MCF 10A (cell line): Measurements from ENCODE around the gene CAPZA1. TPM values are rescaled to one million over a fixed set of nuclear protein-coding genes. Genes with fewer than 3 reads are reported as not detected.

ENCODE experiments used
- BruUV-seq: library from RNA; stranded (reverse); fragments of 400-500 nt; replicated peaks from 2 replicates; lab custom pipeline; 2021; lab: Mats Ljungman, UMichigan
- CTCF ChIA-PET: fragments of 300-600 bp; sonication (Branson Sonifier 250); formaldehyde crosslinking; extraction: SDS; loops from one replicate; lab custom pipeline; 2021; ENCODE audit warnings: antibody characterized with exemption, inconsistent platforms; lab: Yijun Ruan, JAX
- POLR2A ChIA-PET: fragments of 300-600, 350-650 bp; sonication (Branson Sonifier 250); formaldehyde crosslinking; extraction: SDS; loops from one replicate; lab custom pipeline; 2020; ENCODE audit warnings: antibody characterized with exemption, inconsistent platforms; lab: Yijun Ruan, JAX
- DNase-seq: peaks from one replicate; pipeline ENCODE4 v3.0.0-alpha.2; 2018; ENCODE audit not compliant: unreplicated experiment
- H3K27ac Mint-ChIP-seq: one replicate; pipeline ENCODE4 v1.8.0; 2022; ENCODE audit warnings: mild to moderate bottlenecking, low read depth, mixed read lengths; ENCODE audit not compliant: unreplicated experiment
- H3K27me3 Mint-ChIP-seq: one replicate; pipeline ENCODE4 v1.8.0; 2022; ENCODE audit warnings: mixed read lengths; ENCODE audit not compliant: insufficient read depth, unreplicated experiment
- H3K36me3 Mint-ChIP-seq: one replicate; pipeline ENCODE4 v1.8.0; 2022; ENCODE audit warnings: mild to moderate bottlenecking, moderate library complexity, mixed read lengths; ENCODE audit not compliant: insufficient read depth, unreplicated experiment
- H3K4me1 Mint-ChIP-seq: one replicate; pipeline ENCODE4 v1.8.0; 2022; ENCODE audit warnings: mixed read lengths; ENCODE audit not compliant: insufficient read depth, unreplicated experiment
- H3K4me3 Mint-ChIP-seq: one replicate; pipeline ENCODE4 v1.8.0; 2022; ENCODE audit warnings: mild to moderate bottlenecking, moderate library complexity, mixed read lengths; ENCODE audit not compliant: unreplicated experiment
- H3K9me3 Mint-ChIP-seq: one replicate; pipeline ENCODE4 v1.8.0; 2022; ENCODE audit warnings: mixed read lengths; ENCODE audit not compliant: unreplicated experiment
- CTCF ChIP-seq: fragments of 200-600 bp; IDR thresholded peaks from one replicate; pipeline ENCODE4 v1.8.0; 2022; ENCODE audit warnings: antibody characterized with exemption, mild to moderate bottlenecking; ENCODE audit not compliant: unreplicated experiment
- intact Hi-C: fragments of 100-400 bp; cut with micrococcal nuclease; formaldehyde crosslinking; loops from 2 replicates; pipeline ENCODE4 v1.14.1; 2022
- total RNA-seq: library from RNA; stranded (reverse); gene quantifications from 2 replicates; pipeline ENCODE4 v1.2.3, GENCODE V29; 2022

CAPZA1 gene
- total RNA-seq, 1 experiment from 2014 or later = 150 TPM

- Mint-ChIP-seq H3K27me3 (no peaks in the 10 kb centered on the region), H3K4me1 (peaks cover 23% of the 10 kb centered on the region), H3K27ac (no peak overlapping the region), H3K4me3 (no peak overlapping the region), H3K9me3 (no peaks in the 10 kb centered on the region), H3K36me3 (peaks cover 58% of the 10 kb centered on the region)
- TF ChIP-seq CTCF = no peak
- ChIA-PET POLR2A (interaction anchor here (1.0 to 6.3 kb wide), 10 partner anchors 11 to 274 kb away, joined by 3 to 85 read pairs (median 26); partner anchors contain the start of genes CAPZA1, RHOC and ST7L), CTCF (interaction anchor here (1.2 to 4.9 kb wide), 7 partner anchors 8 to 281 kb away, joined by 3 to 34 read pairs (median 11); no protein-coding TSS in a partner anchor)
- intact Hi-C loops = loop anchor here (2.0 kb wide), 1 partner anchor 281 kb away; no protein-coding TSS in a partner anchor
- no TSS peak for BruUV-seq
- DNase-seq = no peak
These were observed 52.4 kb downstream of the CAPZA1 start for GRCh38 chr1:112672009-112672408.

- POLR2A ChIA-PET = interaction anchor here (0.9 to 6.3 kb wide), 16 partner anchors 8 to 282 kb away, joined by 3 to 85 read pairs (median 20); partner anchors contain the start of genes CAPZA1, RHOC and ST7L
- H3K27me3 Mint-ChIP-seq = no peaks in the 10 kb centered on the region
- DNase-seq = no peak
- CTCF ChIA-PET = interaction anchor here (0.6 to 4.9 kb wide), 20 partner anchors 9 to 300 kb away, joined by 3 to 34 read pairs (median 4); partner anchors contain the start of gene PPM1J
- no TSS peak for BruUV-seq
- no peak overlapping the region for H3K27ac Mint-ChIP-seq
- intact Hi-C loops = loop anchor here (1.0 to 2.0 kb wide), 2 partner anchors 53 to 282 kb away; no protein-coding TSS in a partner anchor
- peaks cover 23% of the 10 kb centered on the region for H3K4me1 Mint-ChIP-seq
- H3K9me3 Mint-ChIP-seq = no peaks in the 10 kb centered on the region
- peaks cover 54% of the 10 kb centered on the region for H3K36me3 Mint-ChIP-seq
- peak overlapping the region; percentile 99 for H3K4me3 Mint-ChIP-seq
- TF ChIP-seq CTCF = no peak
These were observed 53.2 kb downstream of the CAPZA1 start for GRCh38 chr1:112672842-112673241.

- Mint-ChIP-seq H3K27ac (peak overlapping the region; percentile 100), H3K36me3 (peaks cover 47% of the 10 kb centered on the region), H3K9me3 (no peaks in the 10 kb centered on the region), H3K4me3 (peak overlapping the region; percentile 99), H3K27me3 (no peaks in the 10 kb centered on the region), H3K4me1 (peaks cover 29% of the 10 kb centered on the region)
- intact Hi-C loops = loop anchor here (1.0 to 2.0 kb wide), 3 partner anchors 31 to 283 kb away; no protein-coding TSS in a partner anchor
- CTCF ChIA-PET = interaction anchor here (0.6 to 4.9 kb wide), 26 partner anchors 9 to 283 kb away, joined by 3 to 34 read pairs (median 5); partner anchors contain the start of genes CAPZA1, PPM1J and ST7L
- DNase-seq = peak; percentile 62
- no TSS peak for BruUV-seq
- TF ChIP-seq CTCF = peak; percentile 40
- POLR2A ChIA-PET = interaction anchor here (0.5 to 6.3 kb wide), 28 partner anchors 9 to 458 kb away, joined by 3 to 85 read pairs (median 8); partner anchors contain the start of genes CAPZA1, PPM1J, RHOC and ST7L
These were observed 54.2 kb downstream of the CAPZA1 start for GRCh38 chr1:112673592-112674439.
